HEK293 (cell line): ENCODE data around the gene IL17RC.

ENCODE experiments used
- EGR2 ChIP-seq: fragments of 450-650 bp; formaldehyde crosslinking; IDR thresholded peaks from 2 replicates; pipeline ENCODE4 v1.5.1; 2016; ENCODE audit warnings: low read depth, missing biosample characterization, missing genetic modification characterization
- GLI4 ChIP-seq: fragments of 450-650 bp; formaldehyde crosslinking; IDR thresholded peaks from 2 replicates; pipeline ENCODE4 v1.5.1; 2016; ENCODE audit warnings: missing biosample characterization, missing genetic modification characterization
- IKZF3 ChIP-seq: fragments of 450-650 bp; IDR thresholded peaks from 2 replicates; pipeline ENCODE4 v1.5.0; 2018; ENCODE audit warnings: missing biosample characterization, mild to moderate bottlenecking, missing genetic modification characterization, moderate library complexity
- KLF8 ChIP-seq: fragments of 450-650 bp; formaldehyde crosslinking; IDR thresholded peaks from 2 replicates; pipeline ENCODE4 v1.5.1; 2016; ENCODE audit warnings: missing biosample characterization, missing genetic modification characterization
- KLF9 ChIP-seq: fragments of 450-650 bp; formaldehyde crosslinking; IDR thresholded peaks from 2 replicates; pipeline ENCODE4 v1.5.1; 2016; ENCODE audit warnings: missing biosample characterization, missing genetic modification characterization, low read depth
- MEIS1 ChIP-seq: sonication (generic); formaldehyde crosslinking; IDR thresholded peaks from 2 replicates; pipeline ENCODE4 v1.8.1; 2022; ENCODE audit warnings: missing genetic modification reagents, mild to moderate bottlenecking, borderline replicate concordance
- PRDM1 ChIP-seq: fragments of 450-650 bp; formaldehyde crosslinking; IDR thresholded peaks from 2 replicates; pipeline ENCODE4; 2016; ENCODE audit warnings: missing biosample characterization, missing genetic modification characterization
- SP2 ChIP-seq: fragments of 450-650 bp; formaldehyde crosslinking; IDR thresholded peaks from 2 replicates; pipeline ENCODE4 v1.5.1; 2016; ENCODE audit warnings: missing biosample characterization, missing genetic modification characterization
- SP3 ChIP-seq: fragments of 450-650 bp; formaldehyde crosslinking; IDR thresholded peaks from 2 replicates; pipeline ENCODE4 v1.5.1; 2016; ENCODE audit warnings: missing biosample characterization, missing genetic modification characterization
- ZNF121 ChIP-seq: fragments of 450-650 bp; formaldehyde crosslinking; IDR thresholded peaks from 2 replicates; pipeline ENCODE4 v1.5.1; 2016; ENCODE audit warnings: missing biosample characterization, missing genetic modification characterization
- ZNF132 ChIP-seq: fragments of 450-650 bp; formaldehyde crosslinking; IDR thresholded peaks from 2 replicates; pipeline ENCODE4 v1.5.1; 2017; ENCODE audit warnings: missing biosample characterization, missing genetic modification characterization, borderline replicate concordance
- ZNF18 ChIP-seq: fragments of 450-650 bp; formaldehyde crosslinking; IDR thresholded peaks from 2 replicates; pipeline ENCODE4 v1.5.1; 2016; ENCODE audit warnings: missing biosample characterization, missing genetic modification characterization
- ZNF302 ChIP-seq: fragments of 450-650 bp; formaldehyde crosslinking; IDR thresholded peaks from 2 replicates; pipeline ENCODE4 v1.5.1; 2016; ENCODE audit warnings: missing biosample characterization, missing genetic modification characterization, low read depth
- ZNF549 ChIP-seq: fragments of 450-650 bp; IDR thresholded peaks from 2 replicates; pipeline ENCODE4 v1.5.1; 2018; ENCODE audit warnings: missing biosample characterization, missing genetic modification characterization, mild to moderate bottlenecking, inconsistent platforms, moderate library complexity
- ZNF561 ChIP-seq: fragments of 450-650 bp; IDR thresholded peaks from 2 replicates; pipeline ENCODE4 v1.5.1; 2018; ENCODE audit warnings: missing biosample characterization, missing genetic modification characterization, borderline replicate concordance
- ZNF701 ChIP-seq: fragments of 450-650 bp; formaldehyde crosslinking; IDR thresholded peaks from 2 replicates; pipeline ENCODE4 v1.5.1; 2016; ENCODE audit warnings: missing biosample characterization, missing genetic modification characterization
- ZNF704 ChIP-seq: fragments of 450-650 bp; formaldehyde crosslinking; IDR thresholded peaks from 2 replicates; pipeline ENCODE4 v1.5.1; 2016; ENCODE audit warnings: missing biosample characterization, missing genetic modification characterization
- ZNF777 ChIP-seq: fragments of 450-650 bp; formaldehyde crosslinking; IDR thresholded peaks from 2 replicates; pipeline ENCODE4 v1.5.1; 2017; ENCODE audit warnings: missing biosample characterization, missing genetic modification characterization, borderline replicate concordance
- ZNF830 ChIP-seq: fragments of 450-650 bp; IDR thresholded peaks from 2 replicates; pipeline ENCODE4 v1.5.0; 2018; ENCODE audit warnings: missing biosample characterization, missing genetic modification characterization, low read depth, mild to moderate bottlenecking, moderate library complexity
- ZSCAN16 ChIP-seq: fragments of 450-650 bp; formaldehyde crosslinking; IDR thresholded peaks from 2 replicates; pipeline ENCODE4 v1.5.1; 2016; ENCODE audit warnings: missing biosample characterization, missing genetic modification characterization
- TF ChIP-seq, protein P1 (sequence below): fragments of 450-650 bp; formaldehyde crosslinking; IDR thresholded peaks from 2 replicates; pipeline ENCODE4 v1.5.1; 2016; ENCODE audit warnings: missing biosample characterization, missing genetic modification characterization, borderline replicate concordance
- TF ChIP-seq, protein P2 (sequence below): fragments of 450-650 bp; formaldehyde crosslinking; IDR thresholded peaks from 2 replicates; pipeline ENCODE4 v1.5.1; 2017; ENCODE audit warnings: missing biosample characterization, missing genetic modification characterization
- TF ChIP-seq, protein P3 (sequence below): fragments of 450-650 bp; formaldehyde crosslinking; IDR thresholded peaks from 2 replicates; pipeline ENCODE4 v1.5.1; 2016; ENCODE audit warnings: missing biosample characterization, missing genetic modification characterization
- TF ChIP-seq, protein P4 (sequence below): fragments of 450-650 bp; formaldehyde crosslinking; IDR thresholded peaks from 2 replicates; pipeline ENCODE4 v1.5.1; 2017; ENCODE audit warnings: missing biosample characterization, missing genetic modification characterization

The IL17RC gene

DNA sequence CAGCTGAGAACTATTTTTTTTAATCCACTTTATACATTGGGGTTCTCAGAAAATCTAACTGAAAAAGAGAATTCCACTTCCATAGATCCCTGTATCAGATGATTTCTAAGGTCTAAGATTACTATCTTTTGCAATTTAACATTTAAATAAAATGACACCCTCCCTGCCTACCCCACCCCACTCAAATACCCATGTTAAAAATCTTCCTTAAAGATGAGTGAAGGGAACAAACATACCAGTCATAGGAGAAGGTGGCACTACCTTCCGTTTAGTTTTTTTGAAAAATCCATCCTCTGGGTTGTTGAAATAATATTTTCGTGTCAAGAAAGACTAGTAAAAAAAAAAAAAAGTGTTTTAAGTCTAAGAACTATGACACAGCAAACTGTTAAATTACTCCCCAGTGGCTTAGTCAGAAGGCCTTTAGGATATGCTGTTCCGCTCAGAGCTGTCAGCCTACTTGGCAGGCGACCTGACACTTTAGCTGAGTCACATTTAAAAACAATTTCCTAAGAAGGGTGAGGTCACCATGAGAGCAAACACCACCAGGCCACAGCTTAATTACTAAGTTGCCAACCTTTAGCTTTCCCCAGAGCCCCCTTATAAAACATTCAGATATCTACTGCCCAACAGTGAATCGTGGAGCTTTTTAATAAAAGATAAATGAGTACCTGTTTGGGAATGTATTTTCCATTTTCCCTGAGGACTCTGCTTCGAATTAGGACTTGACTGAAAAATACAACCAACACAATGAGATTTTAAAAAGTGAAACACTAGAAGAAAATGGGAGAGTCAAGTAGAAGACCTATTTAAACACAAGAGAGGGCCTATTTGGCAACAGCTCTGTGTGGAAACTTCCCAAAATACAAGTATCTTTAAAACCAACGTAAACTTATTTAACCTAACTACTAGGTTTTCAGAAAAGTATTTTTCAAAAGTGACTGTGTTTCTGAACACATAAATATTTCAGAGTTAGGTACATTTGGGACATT is 60.1 kb downstream of the IL17RC start (continued):
- TF ChIP-seq, protein P1, sequence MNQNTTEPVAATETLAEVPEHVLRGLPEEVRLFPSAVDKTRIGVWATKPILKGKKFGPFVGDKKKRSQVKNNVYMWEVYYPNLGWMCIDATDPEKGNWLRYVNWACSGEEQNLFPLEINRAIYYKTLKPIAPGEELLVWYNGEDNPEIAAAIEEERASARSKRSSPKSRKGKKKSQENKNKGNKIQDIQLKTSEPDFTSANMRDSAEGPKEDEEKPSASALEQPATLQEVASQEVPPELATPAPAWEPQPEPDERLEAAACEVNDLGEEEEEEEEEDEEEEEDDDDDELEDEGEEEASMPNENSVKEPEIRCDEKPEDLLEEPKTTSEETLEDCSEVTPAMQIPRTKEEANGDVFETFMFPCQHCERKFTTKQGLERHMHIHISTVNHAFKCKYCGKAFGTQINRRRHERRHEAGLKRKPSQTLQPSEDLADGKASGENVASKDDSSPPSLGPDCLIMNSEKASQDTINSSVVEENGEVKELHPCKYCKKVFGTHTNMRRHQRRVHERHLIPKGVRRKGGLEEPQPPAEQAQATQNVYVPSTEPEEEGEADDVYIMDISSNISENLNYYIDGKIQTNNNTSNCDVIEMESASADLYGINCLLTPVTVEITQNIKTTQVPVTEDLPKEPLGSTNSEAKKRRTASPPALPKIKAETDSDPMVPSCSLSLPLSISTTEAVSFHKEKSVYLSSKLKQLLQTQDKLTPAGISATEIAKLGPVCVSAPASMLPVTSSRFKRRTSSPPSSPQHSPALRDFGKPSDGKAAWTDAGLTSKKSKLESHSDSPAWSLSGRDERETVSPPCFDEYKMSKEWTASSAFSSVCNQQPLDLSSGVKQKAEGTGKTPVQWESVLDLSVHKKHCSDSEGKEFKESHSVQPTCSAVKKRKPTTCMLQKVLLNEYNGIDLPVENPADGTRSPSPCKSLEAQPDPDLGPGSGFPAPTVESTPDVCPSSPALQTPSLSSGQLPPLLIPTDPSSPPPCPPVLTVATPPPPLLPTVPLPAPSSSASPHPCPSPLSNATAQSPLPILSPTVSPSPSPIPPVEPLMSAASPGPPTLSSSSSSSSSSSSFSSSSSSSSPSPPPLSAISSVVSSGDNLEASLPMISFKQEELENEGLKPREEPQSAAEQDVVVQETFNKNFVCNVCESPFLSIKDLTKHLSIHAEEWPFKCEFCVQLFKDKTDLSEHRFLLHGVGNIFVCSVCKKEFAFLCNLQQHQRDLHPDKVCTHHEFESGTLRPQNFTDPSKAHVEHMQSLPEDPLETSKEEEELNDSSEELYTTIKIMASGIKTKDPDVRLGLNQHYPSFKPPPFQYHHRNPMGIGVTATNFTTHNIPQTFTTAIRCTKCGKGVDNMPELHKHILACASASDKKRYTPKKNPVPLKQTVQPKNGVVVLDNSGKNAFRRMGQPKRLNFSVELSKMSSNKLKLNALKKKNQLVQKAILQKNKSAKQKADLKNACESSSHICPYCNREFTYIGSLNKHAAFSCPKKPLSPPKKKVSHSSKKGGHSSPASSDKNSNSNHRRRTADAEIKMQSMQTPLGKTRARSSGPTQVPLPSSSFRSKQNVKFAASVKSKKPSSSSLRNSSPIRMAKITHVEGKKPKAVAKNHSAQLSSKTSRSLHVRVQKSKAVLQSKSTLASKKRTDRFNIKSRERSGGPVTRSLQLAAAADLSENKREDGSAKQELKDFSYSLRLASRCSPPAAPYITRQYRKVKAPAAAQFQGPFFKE (tag by site-specific recombination), result no peak
- TF ChIP-seq ZNF701 (no peak), ZSCAN16 (tag by site-specific recombination) (no peak), EGR2 (tag by site-specific recombination) (no peak), SP2 (no peak), ZNF704 (no peak), ZNF830 (tag by site-specific recombination) (no peak), IKZF3 (tag by site-specific recombination) (peak; percentile 68), ZNF18 (tag by site-specific recombination) (no peak), ZNF561 (tag by site-specific recombination) (peak; percentile 67; the same call in 1 of the 2 replicates), KLF8 (tag by site-specific recombination) (peak; percentile 77), SP3 (peak; percentile 15; the same call in 1 of the 2 replicates), ZNF549 (tag by site-specific recombination) (no peak), ZNF132 (tag by site-specific recombination) (no peak), KLF9 (no peak), MEIS1 (no peak), ZNF121 (tag by site-specific recombination) (no peak), GLI4 (tag by site-specific recombination) (no peak), ZNF302 (no peak), PRDM1 (tag by site-specific recombination) (peak; percentile 38; the same call in 1 of the 2 replicates), ZNF777 (tag by site-specific recombination) (no peak)
- TF ChIP-seq, protein P2, sequence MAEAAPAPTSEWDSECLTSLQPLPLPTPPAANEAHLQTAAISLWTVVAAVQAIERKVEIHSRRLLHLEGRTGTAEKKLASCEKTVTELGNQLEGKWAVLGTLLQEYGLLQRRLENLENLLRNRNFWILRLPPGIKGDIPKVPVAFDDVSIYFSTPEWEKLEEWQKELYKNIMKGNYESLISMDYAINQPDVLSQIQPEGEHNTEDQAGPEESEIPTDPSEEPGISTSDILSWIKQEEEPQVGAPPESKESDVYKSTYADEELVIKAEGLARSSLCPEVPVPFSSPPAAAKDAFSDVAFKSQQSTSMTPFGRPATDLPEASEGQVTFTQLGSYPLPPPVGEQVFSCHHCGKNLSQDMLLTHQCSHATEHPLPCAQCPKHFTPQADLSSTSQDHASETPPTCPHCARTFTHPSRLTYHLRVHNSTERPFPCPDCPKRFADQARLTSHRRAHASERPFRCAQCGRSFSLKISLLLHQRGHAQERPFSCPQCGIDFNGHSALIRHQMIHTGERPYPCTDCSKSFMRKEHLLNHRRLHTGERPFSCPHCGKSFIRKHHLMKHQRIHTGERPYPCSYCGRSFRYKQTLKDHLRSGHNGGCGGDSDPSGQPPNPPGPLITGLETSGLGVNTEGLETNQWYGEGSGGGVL (tag by site-specific recombination), result 0 out of 2 replicates have a peak, but pooled peaks have one; percentile 32
- TF ChIP-seq, protein P3, sequence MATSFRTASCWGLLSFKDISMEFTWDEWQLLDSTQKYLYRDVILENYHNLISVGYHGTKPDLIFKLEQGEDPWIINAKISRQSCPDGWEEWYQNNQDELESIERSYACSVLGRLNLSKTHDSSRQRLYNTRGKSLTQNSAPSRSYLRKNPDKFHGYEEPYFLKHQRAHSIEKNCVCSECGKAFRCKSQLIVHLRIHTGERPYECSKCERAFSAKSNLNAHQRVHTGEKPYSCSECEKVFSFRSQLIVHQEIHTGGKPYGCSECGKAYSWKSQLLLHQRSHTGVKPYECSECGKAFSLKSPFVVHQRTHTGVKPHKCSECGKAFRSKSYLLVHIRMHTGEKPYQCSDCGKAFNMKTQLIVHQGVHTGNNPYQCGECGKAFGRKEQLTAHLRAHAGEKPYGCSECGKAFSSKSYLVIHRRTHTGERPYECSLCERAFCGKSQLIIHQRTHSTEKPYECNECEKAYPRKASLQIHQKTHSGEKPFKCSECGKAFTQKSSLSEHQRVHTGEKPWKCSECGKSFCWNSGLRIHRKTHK (tag by site-specific recombination), result no peak
- TF ChIP-seq, protein P4, sequence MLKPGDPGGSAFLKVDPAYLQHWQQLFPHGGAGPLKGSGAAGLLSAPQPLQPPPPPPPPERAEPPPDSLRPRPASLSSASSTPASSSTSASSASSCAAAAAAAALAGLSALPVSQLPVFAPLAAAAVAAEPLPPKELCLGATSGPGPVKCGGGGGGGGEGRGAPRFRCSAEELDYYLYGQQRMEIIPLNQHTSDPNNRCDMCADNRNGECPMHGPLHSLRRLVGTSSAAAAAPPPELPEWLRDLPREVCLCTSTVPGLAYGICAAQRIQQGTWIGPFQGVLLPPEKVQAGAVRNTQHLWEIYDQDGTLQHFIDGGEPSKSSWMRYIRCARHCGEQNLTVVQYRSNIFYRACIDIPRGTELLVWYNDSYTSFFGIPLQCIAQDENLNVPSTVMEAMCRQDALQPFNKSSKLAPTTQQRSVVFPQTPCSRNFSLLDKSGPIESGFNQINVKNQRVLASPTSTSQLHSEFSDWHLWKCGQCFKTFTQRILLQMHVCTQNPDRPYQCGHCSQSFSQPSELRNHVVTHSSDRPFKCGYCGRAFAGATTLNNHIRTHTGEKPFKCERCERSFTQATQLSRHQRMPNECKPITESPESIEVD (tag by site-specific recombination), result peak; percentile 96
